Activated CD8-positive, alpha-beta memory T cell treated with anti-CD3 and anti-CD28 coated beads for 48 hours (primary cell): Measurements from ENCODE around the gene CCT3.

Source experiments
- DNase-seq, 3 experiments: peaks; one replicate each; pipeline ENCODE4 v3.0.0-alpha.2; 2020; ENCODE audit warnings: low read depth in 2 of 3, low spot score in 2 of 3

Gene CCT3

GRCh38 chr1:156282479-156283222 is 55.4 kb downstream of the CCT3 start, which contains the start of gene SMG5:
Gene SMG5, minus strand, starts transcription at chr1:156282825. Its CDS starts 145 bp downstream, at chr1:156282680.
- DNase-seq, result peak; percentile 83 to 89 (median 86)

- no peak for DNase-seq
Measured at GRCh38 chr1:156281693-156282478, 56.2 kb downstream of the CCT3 start.

- DNase-seq, result peak in 1 of 3 experiments; percentile 18
Measured at GRCh38 chr1:156281281-156281680, 56.8 kb downstream of the CCT3 start.

- DNase-seq, result no peak
Measured at GRCh38 chr1:156279837-156280236, 58.3 kb downstream of the CCT3 start.

- DNase-seq, result no peak
Measured at GRCh38 chr1:156276966-156277381, 61.1 kb downstream of the CCT3 start.

- no peak for DNase-seq
Measured at GRCh38 chr1:156276532-156276931, 61.6 kb downstream of the CCT3 start.

GRCh38 chr1:156270314-156270713 is 67.8 kb downstream of the CCT3 start:
- no peak for DNase-seq

GRCh38 chr1:156268336-156268735 is 69.8 kb downstream of the CCT3 start:
- DNase-seq, result no peak

- DNase-seq, result no peak
Measured at GRCh38 chr1:156266051-156266450, 72.0 kb downstream of the CCT3 start.

- no peak for DNase-seq
Measured at GRCh38 chr1:156263288-156263655, 74.8 kb downstream of the CCT3 start.

- DNase-seq, result no peak
Measured at GRCh38 chr1:156262461-156263287, 75.4 kb downstream of the CCT3 start.

- no peak for DNase-seq
Measured at GRCh38 chr1:156260896-156261295, 77.2 kb downstream of the CCT3 start.

GRCh38 chr1:156259805-156260204 is 78.3 kb downstream of the CCT3 start:
- DNase-seq, result no peak
